Upper lobe of left lung (tissue), 4 donors: ENCODE results near the gene PTX4.

ENCODE experiments used
- EP300 ChIP-seq, 4 donors: sonication (generic); formaldehyde crosslinking; IDR thresholded peaks; one replicate each; pipeline ENCODE4 v1.5.1; 2017; ENCODE audit warnings: antibody characterized with exemption in 4 of 4, control low read depth in 2 of 4
- POLR2A ChIP-seq, 4 donors: fragments of 450-650 bp; IDR thresholded peaks; one replicate each; pipeline ENCODE4 v1.5.1; 2016 to 2017; ENCODE audit warnings: antibody characterized with exemption in 4 of 4, mild to moderate bottlenecking in 2 of 4

- TF ChIP-seq EP300 (IDR thresholded peaks at IDR 0.05) (no peak), POLR2A (IDR thresholded peaks at IDR 0.05) (no peak)
Measured at GRCh38 chr16:1526608-1527555, 38.1 kb upstream of the PTX4 start.
